Kidney (tissue), 2 donors: ENCODE measurements around the gene DUSP3. TPM values are rescaled to one million over a fixed set of nuclear protein-coding genes. Genes with fewer than 3 reads are reported as not detected.

Source experiments
- polyA plus RNA-seq: library from polyadenylated mRNA; stranded (reverse); fragments of 350-450 nt; fragmentation: Illumina TruSeq; extraction: RNeasy Lipid Tissue Mini Kit (QIAGEN cat#74804); gene quantifications from one replicate; pipeline ENCODE4 v1.2.3, GENCODE V29; 2014; ENCODE audit warnings: low read depth, low replicate concordance; ENCODE audit not compliant: insufficient read depth
- total RNA-seq: library from RNA; stranded (reverse); fragmentation: NEBNext Ultra II Directional; extraction: Animal tissue kit (Norgen Biotek cat#: 25700); gene quantifications from one replicate; pipeline ENCODE4 v1.2.1, GENCODE V29; 2021
- donor health status: DM: yes; HTN: yes; CAD: no.

Gene DUSP3
- total and polyA plus RNA-seq, 2 donors from 2014 or later: 102 to 126 TPM

Other genes starting within 250 kb of the DUSP3 start
- 6.8 TPM for gene ETV4, start 232.6 kb downstream of the DUSP3 start, total RNA-seq
- gene ETV4, start 232.6 kb downstream of the DUSP3 start, polyA plus RNA-seq: 2.5 TPM
- 1.4 TPM for gene MEOX1, start 117.1 kb downstream of the DUSP3 start, total RNA-seq
- not detected for gene MEOX1, start 117.1 kb downstream of the DUSP3 start, polyA plus RNA-seq
- 0.09 TPM for gene SOST, start 20.2 kb downstream of the DUSP3 start, total RNA-seq
- 15.1 TPM for gene SOST, start 20.2 kb downstream of the DUSP3 start, polyA plus RNA-seq
- not detected for gene CFAP97D1, start 1.5 kb upstream of the DUSP3 start, total RNA-seq
- not detected for gene CFAP97D1, start 1.5 kb upstream of the DUSP3 start, polyA plus RNA-seq
- 5.8 TPM for gene MPP3, start 54.2 kb upstream of the DUSP3 start, total RNA-seq
- 3.2 TPM for gene MPP3, start 54.2 kb upstream of the DUSP3 start, polyA plus RNA-seq
- gene CD300LG, start 68.2 kb upstream of the DUSP3 start, total RNA-seq: 1.2 TPM
- gene CD300LG, start 68.2 kb upstream of the DUSP3 start, polyA plus RNA-seq: 3.1 TPM
- 1.2 TPM for gene MPP2, start 128.6 kb upstream of the DUSP3 start, total RNA-seq
- gene MPP2, start 128.6 kb upstream of the DUSP3 start, polyA plus RNA-seq: 2.7 TPM
- gene PPY, start 163.5 kb upstream of the DUSP3 start, total RNA-seq: not detected
- not detected for gene PPY, start 163.5 kb upstream of the DUSP3 start, polyA plus RNA-seq
- not detected for gene PYY, start 175.0 kb upstream of the DUSP3 start, total RNA-seq
- gene PYY, start 175.0 kb upstream of the DUSP3 start, polyA plus RNA-seq: not detected
- 3.5 TPM for gene NAGS, start 225.6 kb upstream of the DUSP3 start, total RNA-seq
- 8.7 TPM for gene NAGS, start 225.6 kb upstream of the DUSP3 start, polyA plus RNA-seq
- 31.2 TPM for gene TMEM101, start 236.0 kb upstream of the DUSP3 start, total RNA-seq
- 111 TPM for gene TMEM101, start 236.0 kb upstream of the DUSP3 start, polyA plus RNA-seq